Central memory CD4-positive, alpha-beta T cell (primary cell): Measurements from ENCODE around the gene PLD3.

Experiments
- DNase-seq: peaks from one replicate; pipeline ENCODE4 v3.0.0; 2022

The PLD3 gene

DNA sequence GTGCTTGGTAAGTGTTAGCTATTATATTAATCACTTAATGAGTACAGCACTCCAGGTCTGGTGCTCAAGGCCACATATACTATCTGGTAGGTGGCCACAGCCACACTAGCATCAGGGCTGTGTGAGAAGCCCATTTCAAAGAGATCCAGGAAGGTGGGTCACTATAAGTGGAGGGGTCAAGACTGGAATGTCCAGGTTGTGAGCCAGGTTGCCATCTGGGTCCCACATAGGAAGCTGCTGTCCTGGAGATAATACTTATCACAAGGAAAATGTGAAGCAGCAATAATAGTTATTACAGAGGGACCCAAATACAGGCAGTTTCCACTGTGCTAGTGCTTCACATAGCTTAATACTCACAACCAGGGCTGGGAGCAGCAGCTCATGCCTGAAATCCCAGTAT is 13.4 kb upstream of the PLD3 start:
- DNase-seq = no peak

DNA sequence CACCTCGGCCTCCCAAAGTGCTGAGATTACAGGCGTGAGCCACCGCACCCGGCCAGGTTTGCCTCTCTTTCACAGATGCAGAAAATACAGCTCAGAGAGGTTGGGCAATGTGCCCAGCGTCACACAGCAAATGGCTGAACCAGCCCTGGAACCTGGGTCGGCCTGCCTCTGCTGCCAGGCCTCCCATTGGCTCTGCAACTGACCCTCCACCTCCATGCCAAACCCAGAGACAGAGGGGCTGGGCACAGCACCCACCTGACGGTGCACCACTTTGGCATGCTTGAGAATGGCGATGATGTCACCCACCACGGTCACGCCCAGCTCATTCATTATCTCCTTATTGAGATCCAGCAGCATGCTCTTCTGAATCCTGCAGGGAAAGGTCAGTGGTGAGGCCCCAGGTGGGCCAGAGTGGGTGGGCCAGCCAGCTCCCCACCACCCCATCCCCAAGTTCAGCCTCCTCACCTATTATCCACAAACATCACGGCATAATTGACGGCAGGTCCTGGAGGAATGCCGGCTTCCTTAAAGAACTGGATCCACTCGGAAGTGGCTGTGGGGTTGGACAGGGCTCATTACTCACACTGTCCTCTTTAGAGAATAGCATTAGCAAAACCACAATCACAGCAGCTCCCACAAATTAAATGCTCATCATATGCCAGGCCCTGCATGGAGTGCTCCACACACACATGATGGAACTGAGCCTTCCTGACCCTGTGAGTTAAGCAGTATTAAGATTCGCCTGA is 12.5 kb upstream of the PLD3 start:
- no peak for DNase-seq

DNA sequence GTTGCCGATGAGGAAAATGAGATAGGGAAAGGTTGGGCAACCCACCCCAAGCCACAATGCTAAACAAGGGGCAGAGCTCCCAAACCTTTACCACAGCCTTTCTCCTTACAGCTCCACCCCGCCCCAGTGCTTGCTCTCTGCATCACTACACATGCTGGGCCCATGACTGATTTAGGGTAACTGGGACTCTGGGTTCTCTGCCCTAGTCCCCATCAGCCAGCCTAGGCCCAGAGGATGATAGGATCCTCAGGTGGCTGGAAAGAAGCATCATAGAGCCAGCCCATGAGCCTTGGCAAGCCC is 11.9 kb upstream of the PLD3 start:
- no peak for DNase-seq

DNA sequence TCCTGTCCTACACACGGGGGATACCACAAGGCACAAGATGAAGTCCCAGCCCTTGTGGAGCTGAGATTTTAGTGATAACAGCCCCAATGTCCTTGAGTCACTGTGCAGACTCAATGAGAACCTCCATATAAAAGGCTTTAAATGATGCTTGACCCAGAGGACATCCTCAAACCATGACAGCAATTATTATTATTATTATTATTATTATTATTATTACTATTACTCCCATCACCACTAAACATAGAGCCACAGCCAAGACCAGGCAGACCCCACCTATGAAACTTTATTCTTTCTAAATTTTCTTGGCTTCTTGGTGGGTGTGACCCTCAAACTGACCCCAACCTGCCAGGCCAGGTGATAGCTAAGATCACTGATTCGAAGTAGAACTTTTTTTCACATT is 11.4 kb upstream of the PLD3 start:
- DNase-seq = no peak

DNA sequence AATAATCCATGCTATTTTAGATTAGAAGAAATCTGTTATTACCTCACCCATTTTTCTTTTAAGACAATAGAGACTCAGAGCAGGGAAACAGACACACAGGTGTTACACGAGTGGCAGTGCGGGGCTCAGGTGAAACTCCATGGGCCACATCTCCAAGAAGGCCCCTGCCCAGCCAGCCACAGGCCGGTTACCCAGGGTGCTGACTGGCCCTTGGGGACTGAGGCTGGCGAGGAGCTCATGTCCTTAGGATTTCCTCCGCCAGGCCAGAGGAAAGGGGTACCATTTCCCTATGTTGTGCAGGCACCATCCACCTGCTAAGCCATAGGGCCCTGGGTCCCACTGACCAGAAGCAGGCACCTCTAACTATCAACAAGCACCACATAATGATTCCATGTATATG is 10.9 kb upstream of the PLD3 start:
- no peak for DNase-seq

DNA sequence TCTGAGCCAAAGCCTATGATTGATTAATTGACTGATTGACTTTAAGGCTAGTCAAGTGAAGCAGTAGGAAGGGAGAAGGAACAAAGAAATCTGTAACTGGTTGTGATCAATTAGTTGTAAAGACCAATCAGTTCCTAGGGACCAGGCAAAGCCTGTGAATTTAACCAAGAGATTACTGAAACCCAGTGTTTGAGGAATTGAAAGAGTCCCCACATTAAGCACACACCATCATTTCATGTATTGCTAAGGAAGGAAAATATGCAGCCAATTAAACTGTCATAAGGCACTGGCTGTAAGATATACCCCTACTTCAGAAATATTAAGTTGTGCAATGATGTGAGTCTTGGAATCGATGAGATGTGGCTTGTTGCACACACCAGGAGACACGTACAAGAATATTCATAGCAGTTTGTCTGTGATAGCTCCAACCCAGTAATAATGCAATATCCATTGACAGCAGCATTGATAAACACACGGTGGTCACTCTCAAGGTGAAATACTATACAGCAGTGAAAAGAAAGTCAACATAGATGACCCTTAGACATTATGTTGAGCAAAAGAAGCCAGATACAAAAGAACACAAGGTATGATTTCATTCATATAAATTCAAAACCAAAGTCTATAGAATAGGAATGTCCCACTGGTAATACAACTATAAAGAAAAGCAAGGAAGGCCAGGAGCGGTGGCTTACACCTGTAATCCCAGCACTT is 9.3 kb upstream of the PLD3 start:
- DNase-seq = no peak

DNA sequence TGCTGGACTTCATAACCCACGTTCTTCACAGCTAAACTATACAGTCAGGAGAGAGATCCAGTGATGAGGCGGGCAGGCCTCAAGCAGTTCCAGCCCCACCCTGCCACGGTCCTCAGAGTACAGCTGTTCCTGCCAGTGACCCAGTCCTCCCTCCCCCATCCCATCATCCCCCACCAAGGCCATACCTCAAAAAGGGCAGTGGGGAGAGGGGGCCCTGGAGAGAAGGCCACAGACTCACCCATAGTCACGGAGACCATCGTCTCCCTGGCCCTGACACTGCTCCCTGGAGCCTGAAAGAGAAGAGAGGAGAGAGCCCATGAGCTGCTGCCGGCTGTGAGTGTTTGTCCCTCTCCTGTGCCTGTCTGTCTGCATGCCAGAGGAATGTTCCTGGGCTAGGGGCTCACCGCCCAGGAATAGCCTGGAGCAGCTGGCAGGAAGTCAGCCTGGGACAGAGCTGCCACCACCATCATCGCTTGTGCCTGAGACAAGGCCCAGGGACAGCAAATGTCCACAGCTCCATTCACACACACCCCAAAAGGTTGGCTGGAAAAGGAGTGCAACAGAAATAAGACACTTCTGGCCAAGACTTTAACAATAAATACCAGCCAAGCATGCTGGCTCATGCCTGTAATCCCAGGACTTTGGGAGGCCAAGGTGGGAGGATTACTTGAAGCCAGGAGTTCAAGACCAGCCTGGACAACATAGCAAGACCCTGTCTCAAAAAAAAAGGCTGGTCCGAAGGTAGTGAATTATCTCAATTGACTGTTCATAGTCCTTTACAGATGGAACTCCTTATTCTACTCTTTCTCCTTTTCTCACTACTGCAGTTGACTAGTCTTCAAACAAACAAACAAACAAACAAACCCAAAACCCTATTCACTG is 6.7 kb upstream of the PLD3 start:
- no peak for DNase-seq

DNA sequence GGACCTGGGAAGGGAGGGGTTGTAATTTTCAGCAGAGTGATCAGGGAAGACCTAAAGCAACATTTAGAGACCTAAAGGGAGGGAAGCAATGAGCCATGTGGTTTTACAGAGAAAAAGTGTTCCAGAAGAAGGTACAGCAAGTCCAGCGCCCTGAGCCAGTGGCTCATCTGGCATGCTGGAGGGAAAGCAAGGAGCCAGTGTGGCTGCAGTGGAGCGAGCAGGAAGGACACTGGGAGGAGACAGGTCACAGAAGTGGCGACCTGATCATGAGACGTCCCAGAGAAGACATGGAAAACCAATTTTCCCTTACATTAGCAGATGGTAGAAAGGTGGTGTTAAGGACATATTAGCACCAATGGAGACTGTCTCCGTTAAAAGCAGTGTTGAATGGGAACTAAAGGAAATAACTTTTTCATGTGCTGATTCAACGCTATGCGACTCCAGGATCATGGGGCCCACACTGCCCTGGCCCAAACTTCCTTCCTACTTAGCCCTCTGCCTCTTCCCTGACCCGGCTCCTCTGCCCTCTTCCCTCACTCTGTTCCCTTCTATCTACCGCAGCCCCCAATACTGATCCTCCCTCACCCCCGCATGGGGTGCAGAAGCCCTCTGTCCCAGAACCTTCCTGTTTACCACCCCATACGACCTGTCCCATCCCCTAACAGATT is 5.7 kb upstream of the PLD3 start:
- DNase-seq = no peak

DNA sequence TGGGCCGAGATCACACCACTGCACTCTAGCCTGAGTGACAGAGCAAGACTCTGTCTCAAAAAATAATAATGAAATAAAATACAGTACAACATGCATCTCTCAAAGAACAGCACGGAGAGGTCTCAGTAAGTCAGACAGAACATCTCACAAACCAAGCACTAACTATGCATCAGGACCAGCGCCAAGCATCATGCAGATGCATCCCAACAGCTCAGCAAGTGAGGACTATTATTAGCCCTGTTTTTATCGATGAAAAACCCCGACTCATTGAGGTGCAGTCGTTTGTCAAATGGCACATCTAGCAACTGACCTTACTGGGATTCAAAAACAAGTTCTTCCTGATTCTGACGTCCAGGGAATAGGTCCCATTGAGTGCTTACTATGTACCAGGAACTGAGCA is 4.1 kb upstream of the PLD3 start:
- no peak for DNase-seq

DNA sequence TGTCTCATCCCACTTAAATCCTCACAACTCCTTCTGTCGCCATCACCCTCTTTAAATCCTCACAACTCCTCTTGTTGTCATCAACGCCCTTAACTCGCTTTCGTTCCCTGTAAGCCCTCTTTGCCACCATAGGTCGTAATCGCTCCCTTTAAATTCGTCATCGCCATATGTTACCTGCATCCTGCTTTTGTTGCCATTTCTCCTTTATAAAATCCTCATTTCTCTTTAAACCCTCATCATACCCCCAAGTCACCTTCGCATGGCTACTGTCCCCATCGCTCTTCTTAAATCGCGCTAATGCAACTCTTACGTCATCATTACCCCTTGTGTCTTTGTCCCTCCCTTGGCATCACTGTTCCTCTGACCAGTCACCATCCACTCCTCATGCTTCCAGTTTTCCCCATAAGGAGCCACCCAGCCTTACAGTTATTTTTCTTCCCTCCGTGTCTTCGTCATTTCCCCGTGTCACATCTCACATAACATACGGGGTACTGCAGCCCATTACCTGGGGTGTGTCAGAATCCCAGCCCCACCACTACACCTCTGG is 539 bp downstream of the PLD3 start:
- DNase-seq = no peak

DNA sequence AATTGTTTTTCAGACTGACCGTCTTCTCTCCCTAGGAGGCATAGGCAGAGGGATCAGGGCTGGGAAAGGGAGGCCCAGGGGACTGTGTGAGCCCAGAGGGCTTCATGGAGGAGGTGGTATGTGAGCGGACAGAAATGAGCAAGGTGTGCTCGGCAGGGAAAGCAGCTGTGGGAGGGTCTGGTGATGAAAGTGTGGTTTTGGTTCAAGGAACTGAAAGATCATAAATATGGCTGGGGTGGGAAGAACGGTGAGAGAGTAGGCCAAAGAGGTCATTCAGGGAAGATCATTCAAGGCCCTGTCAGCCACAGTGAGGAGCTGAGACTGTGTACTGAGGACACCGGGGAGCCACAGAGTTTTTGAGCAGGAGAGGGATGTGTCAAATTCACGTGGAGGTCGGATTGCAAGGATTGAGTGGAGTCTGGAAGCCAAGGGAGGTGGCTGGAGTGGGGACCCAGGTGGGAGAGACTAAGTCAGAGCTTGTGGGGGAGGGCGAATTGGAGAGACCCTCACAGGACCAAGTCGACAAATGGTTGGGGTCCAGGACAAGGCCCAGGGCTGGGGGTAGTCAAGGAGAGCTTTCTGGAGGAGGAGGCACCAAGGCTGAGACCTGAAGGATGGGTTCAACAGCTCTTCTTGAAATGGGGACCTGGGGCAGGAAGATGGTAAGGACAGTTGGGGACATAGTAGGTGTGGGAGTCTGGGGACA is 7.6 kb downstream of the PLD3 start:
- no peak for DNase-seq

DNA sequence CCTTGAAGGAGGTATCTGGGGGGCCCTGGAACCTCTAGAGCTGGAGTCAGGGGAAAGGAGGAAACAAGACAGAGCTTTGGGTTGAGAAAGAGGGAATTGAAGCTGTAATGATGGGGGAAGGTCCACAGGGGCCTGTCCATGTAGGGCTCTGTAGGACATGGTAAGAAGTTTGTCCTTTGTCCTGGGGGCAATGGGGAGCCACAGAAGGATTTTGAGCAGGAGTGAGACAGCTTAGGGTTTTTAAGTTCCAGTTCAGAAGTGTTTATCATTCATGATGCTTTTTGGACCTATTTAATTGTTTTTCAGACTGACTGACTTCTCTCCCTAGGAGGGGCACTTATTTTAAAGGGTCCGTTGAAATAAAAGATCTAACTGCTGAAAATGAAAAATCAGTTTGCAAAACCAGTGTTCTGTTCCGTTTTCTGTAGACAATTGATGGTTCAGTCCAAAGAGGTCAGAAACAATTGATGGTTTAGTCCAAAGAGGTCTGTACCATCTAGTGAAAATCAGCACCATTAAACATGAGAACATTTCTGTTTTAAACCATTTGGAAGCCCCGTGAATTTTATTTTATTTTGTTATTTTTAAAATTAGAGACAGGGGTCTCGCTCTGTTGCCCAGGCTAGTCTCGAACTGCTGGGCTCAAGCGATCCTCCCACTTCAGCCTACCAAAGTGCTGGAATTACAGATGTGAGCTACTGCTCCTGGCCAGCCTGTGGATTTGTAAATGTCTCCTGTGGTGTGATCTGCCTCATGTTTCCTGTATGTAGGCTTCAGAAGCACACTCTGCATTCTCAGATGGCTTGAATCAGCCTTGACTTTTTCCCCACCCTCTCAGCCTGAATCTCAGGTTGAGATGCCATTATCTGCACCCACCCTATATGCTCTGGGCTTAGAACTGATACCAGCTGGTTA is 8.4 kb downstream of the PLD3 start:
- no peak for DNase-seq

DNA sequence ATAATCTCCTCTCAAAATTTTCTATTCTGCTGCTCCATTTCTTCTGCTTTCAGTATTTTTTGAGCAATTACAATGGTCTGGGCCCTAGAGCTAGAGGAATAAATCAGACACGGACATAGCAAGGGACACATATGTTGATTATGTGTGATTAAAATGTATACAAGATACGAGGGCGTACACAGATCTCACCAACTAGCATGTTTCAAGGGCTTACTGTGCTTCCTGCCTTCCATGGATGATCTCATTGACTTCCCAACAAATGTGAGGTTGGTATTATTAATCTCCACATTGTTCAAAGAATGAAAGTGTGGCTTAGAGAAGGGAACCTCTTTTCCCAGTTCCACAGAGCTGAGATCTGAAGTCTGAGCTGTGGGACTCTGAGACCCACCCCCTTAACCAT is 9.1 kb downstream of the PLD3 start:
- DNase-seq = no peak

DNA sequence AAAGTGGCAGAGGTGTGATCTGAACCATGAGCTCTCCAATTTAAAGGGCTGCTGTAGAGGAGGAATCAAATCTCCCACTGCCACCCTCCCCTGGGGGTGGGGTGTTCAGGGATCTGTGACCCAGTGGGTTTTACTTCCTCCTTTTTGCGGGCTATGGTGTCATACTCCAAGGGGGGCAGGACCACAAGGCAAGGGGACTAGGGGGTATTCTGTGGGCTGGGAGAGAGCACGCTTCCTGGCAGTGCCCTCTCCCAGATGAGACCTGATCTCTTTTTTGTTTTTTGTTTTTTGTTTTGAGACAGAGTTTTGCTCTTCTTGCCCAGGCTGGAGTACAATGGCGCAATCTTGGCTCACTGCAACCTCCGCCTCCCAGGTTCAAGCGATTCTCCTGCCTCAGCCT is 10.3 kb downstream of the PLD3 start:
- no peak for DNase-seq

DNA sequence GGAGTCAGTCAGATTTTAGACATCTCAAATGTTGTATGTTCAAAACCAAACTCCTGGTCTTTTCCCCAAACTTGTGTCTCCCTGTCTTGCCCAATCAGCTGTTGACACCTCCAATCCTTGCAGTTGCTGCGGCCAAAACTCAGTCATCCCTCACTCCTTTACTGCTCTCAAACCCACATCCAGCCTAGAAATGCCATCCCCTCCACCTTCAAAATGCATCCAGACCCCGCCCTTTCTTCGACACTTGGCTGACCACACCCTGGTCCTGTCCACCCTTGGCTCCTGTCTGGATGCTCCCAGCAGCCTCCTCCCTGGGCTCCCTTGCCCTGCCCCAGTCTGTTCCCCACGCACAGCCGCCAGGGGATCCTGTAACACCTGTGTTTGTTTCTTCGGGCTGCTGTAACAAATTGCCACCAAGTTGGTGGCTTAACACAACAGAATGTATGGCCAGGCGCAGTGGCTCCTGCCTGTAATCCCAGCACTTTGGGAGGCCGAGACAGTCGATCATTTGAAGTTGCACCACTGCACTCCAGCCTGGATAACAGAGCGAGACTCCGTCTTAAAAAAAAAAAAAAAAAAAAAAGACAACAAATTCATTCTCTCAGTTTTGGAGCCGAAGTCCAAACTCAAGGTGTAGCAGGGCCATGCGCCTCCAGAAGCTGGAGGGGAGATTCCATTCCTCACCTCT is 11.7 kb downstream of the PLD3 start:
- DNase-seq = no peak

DNA sequence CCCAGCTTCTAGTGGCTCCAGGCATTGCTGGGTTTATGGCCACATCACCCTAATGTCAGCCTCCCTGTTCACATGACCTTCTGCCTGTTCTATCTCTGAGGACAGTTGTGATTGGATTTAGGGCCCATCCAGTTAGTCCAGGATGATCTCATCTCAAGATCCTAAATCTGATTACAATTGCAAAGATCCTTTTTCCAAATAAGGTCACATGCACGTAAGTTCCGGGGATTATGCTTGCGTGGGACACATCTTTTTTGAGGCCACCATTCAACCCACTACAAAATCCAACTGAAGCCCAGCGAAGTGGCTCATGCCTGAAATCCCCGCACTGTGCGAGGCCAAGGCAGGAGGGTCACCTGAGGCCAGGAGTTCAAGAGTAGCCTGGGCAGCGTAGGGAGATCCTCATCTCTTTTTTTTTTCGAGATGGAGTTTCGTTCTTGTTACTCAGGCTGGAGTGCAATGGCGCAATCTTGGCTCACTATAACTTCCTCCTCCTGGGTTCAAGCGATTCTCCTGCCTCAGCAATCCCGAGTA is 12.3 kb downstream of the PLD3 start:
- DNase-seq = no peak

DNA sequence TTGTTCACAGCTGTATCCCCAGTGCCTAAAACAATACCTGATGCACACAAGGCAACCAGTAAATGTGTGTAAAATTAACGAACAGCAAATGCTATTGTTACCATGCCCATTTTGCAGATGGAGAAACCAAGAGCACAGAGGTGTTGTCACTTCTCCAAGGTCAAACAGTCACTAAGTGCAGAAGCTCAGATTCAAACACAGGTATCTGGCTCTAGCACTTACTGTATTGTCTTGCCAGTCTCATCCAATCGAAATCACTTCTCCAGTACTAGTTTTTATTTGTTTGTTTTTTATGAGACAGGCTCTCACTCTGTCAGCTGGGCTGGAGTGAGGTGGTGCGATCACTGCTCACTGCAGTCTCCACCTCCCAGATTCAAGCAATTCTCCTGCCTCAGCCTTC is 13.7 kb downstream of the PLD3 start:
- DNase-seq = no peak

DNA sequence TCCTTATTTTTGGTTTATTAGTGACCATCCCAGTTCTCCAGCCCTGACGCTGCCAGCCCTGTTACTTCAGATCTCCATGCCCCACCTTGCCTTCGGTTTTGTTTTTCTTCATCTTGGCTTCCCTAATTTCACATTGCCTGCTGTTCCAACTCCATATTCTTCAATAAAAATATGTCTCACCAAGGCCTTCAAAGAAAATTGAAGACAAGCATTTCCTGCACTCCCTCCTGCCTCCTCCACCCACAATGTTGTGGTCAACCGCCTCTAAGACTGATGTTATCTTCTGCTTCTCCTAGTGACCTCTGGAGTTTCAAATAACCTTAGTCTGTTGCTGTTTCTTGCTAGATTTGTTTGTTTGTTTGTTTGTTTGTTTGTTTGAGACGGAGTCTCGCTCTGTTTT is 14.6 kb downstream of the PLD3 start:
- no peak for DNase-seq

DNA sequence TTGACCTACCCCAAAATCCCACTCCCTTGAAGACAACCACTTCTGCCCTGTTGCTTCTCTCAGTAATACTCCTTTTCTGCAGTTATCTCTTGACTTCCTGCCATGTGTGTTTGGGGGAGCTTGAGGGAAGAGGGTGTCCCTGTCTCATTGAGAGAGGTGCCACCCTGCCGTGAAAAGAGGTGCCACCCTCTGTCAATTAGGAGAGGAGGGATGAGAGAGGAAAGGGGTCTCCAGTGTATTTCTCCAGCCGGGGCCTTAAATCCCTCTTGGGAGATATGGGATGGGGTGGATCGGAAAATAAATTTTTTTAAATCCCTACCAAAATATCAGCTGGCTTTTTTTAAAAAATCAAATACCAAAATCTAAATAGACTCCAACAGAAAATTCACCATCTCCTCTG is 16.5 kb downstream of the PLD3 start:
- DNase-seq = no peak
